HL-60 (cell line): ENCODE results near the gene PTGIR.

Experiments used
- DNase-seq, 2 experiments: peaks; one replicate each; pipeline ENCODE4 v3.0.0-alpha.2; 2010 to 2020; ENCODE audit warnings: low read depth in 1 of 2, low spot score in 1 of 2
- H3K27ac ChIP-seq: fragments of 250-450 bp; sonication (Bioruptor Pico); replicated peaks from 2 replicates; pipeline ENCODE4 v1.5.1; 2020; ENCODE audit warnings: mild to moderate bottlenecking, moderate library complexity
- H3K27me3 ChIP-seq: fragments of 250-450 bp; sonication (Bioruptor Pico); 2 replicates; pipeline ENCODE4 v1.5.1; 2021; ENCODE audit warnings: mild to moderate bottlenecking, moderate library complexity; ENCODE audit not compliant: insufficient read depth, poor library complexity, severe bottlenecking
- H3K4me3 ChIP-seq: replicated peaks from 2 replicates; pipeline ENCODE4 v1.5.1; 2011; ENCODE audit warnings: mild to moderate bottlenecking, control low read depth, low read length; ENCODE audit not compliant: insufficient read depth
- GABPA ChIP-seq: IDR thresholded peaks from 2 replicates; pipeline ENCODE4 v1.6.1; 2012; ENCODE audit warnings: low read depth
- POLR2AphosphoS5 ChIP-seq: IDR thresholded peaks from 2 replicates; pipeline ENCODE4 v1.6.1; 2012; ENCODE audit warnings: low read depth
- SPI1 ChIP-seq: IDR thresholded peaks from 2 replicates; pipeline ENCODE4 v1.6.1; 2012; ENCODE audit warnings: low read depth, mild to moderate bottlenecking, borderline replicate concordance
- TF ChIP-seq, protein P1 (sequence below): IDR thresholded peaks from 2 replicates; pipeline ENCODE4 v1.6.1; 2012; ENCODE audit warnings: low read depth; ENCODE audit not compliant: insufficient replicate concordance
- TF ChIP-seq, protein P2 (sequence below): IDR thresholded peaks from one replicate; pipeline ENCODE4 v1.5.1; 2011; ENCODE audit warnings: low read length, control low read depth, inconsistent platforms; ENCODE audit not compliant: insufficient read depth

PTGIR gene

DNA sequence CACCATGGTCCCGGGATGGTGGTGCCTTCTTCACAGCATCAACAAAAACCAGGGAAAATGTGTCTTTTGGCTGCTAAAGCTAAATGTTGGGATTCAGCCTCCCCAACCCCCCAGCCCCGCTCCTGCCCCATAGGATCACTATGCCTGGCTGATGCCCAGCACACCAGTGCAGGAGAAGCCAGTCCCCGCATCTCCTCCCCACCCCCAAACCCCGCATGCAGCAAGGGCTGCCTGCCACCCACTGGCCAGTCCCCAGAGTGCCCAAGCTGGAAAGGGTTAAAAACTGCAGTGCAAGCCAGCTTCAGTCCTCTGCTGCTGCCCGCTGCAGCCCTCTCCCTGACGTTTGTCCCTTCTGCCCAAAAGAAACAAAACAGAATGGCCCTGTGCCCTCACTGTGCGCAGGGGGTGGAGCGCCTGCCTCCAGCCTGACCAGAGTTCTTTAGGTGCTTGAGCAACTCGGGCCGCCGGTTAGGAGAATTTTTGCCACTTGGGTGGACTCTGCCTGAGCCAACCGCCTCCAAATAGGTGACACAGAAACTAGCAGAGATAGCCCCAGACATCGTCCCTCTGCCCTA is 20.0 kb downstream of the PTGIR start:
- H3K27me3 ChIP-seq, result no peaks in the 10 kb centered on the region
- DNase-seq, result no peak
- no peak for TF ChIP-seq GABPA
- TF ChIP-seq, protein P1, sequence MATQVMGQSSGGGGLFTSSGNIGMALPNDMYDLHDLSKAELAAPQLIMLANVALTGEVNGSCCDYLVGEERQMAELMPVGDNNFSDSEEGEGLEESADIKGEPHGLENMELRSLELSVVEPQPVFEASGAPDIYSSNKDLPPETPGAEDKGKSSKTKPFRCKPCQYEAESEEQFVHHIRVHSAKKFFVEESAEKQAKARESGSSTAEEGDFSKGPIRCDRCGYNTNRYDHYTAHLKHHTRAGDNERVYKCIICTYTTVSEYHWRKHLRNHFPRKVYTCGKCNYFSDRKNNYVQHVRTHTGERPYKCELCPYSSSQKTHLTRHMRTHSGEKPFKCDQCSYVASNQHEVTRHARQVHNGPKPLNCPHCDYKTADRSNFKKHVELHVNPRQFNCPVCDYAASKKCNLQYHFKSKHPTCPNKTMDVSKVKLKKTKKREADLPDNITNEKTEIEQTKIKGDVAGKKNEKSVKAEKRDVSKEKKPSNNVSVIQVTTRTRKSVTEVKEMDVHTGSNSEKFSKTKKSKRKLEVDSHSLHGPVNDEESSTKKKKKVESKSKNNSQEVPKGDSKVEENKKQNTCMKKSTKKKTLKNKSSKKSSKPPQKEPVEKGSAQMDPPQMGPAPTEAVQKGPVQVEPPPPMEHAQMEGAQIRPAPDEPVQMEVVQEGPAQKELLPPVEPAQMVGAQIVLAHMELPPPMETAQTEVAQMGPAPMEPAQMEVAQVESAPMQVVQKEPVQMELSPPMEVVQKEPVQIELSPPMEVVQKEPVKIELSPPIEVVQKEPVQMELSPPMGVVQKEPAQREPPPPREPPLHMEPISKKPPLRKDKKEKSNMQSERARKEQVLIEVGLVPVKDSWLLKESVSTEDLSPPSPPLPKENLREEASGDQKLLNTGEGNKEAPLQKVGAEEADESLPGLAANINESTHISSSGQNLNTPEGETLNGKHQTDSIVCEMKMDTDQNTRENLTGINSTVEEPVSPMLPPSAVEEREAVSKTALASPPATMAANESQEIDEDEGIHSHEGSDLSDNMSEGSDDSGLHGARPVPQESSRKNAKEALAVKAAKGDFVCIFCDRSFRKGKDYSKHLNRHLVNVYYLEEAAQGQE, result no peak
- no peak for TF ChIP-seq SPI1
- TF ChIP-seq POLR2AphosphoS5, result no peak
- TF ChIP-seq, protein P2, sequence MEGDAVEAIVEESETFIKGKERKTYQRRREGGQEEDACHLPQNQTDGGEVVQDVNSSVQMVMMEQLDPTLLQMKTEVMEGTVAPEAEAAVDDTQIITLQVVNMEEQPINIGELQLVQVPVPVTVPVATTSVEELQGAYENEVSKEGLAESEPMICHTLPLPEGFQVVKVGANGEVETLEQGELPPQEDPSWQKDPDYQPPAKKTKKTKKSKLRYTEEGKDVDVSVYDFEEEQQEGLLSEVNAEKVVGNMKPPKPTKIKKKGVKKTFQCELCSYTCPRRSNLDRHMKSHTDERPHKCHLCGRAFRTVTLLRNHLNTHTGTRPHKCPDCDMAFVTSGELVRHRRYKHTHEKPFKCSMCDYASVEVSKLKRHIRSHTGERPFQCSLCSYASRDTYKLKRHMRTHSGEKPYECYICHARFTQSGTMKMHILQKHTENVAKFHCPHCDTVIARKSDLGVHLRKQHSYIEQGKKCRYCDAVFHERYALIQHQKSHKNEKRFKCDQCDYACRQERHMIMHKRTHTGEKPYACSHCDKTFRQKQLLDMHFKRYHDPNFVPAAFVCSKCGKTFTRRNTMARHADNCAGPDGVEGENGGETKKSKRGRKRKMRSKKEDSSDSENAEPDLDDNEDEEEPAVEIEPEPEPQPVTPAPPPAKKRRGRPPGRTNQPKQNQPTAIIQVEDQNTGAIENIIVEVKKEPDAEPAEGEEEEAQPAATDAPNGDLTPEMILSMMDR, result no peak
- H3K27ac ChIP-seq, result no peak overlapping the region
- H3K4me3 ChIP-seq, result no peak overlapping the region

DNA sequence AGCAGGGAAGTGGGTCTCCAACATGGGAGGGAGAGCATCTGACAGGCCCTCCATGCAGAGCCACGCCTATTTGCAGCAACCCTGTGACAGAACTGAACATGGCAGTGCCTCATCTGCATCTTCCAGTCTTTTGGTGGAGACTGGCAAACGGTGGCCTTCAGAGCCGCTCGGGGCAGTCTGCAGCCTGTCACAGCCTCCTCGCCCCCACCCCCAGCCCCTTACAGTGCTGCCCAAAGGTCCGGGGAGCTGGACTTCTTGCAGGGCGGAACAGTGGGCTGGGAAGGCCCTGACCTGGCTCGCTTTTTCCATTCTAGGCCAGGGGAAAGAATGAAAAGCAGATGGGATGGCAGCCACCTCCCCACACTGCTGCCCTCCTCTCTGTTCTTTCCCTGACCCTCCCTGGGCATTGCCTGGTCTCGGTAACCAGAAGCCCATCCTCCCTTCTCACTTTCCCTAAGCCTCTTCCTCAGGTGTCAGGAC is 21.1 kb downstream of the PTGIR start:
- no peak for DNase-seq

DNA sequence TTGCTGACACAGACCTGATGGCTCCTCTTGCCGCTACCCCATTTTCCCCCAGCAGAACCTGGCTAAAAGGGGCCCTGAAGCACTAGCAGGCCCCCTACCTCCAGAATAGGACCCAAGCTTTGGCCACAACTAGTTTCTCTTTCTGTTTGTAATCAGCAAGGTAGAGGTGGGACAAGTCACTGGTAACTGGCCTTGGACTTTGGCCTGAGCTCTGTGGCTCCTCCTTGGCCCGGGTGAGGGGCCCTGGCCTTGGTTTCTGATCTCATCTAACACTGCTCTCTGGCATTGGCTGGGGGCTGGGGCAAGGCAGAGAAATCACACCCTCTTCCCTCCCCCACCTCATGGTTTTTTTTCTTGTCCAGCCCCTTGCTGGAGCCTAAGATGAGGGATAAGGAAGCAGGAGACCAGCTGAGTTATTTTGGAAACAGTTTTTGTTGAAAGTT is 21.7 kb downstream of the PTGIR start:
- no peak for DNase-seq
- TF ChIP-seq, protein P2, result no peak
- H3K4me3 ChIP-seq, result no peak overlapping the region
- H3K27me3 ChIP-seq, result no peaks in the 10 kb centered on the region
- H3K27ac ChIP-seq, result no peak overlapping the region

More for the DNA sequence above, 21.1 kb downstream of the PTGIR start:
- no peak overlapping the region for H3K27ac ChIP-seq
- no peaks in the 10 kb centered on the region for H3K27me3 ChIP-seq
- TF ChIP-seq, protein P2, result no peak
- no peak for TF ChIP-seq POLR2AphosphoS5
- no peak for TF ChIP-seq SPI1
- TF ChIP-seq GABPA, result no peak
- TF ChIP-seq, protein P1, result no peak
- no peak overlapping the region for H3K4me3 ChIP-seq
